Measurements from ENCODE around the gene USP36.
A peak's percentile ranks its signal among the peaks of the same experiment; 100 is the strongest.

The USP36 gene

GRCh38 chr17:78876094-78876597 lies 35.5 kb upstream of the USP36 start:
- Histone ChIP-seq H3K9me3 (no peaks in the 10 kb centered on the region), H3K27me3 (no peaks in the 10 kb centered on the region), H3K27ac (peak overlapping the region; percentile 61 to 63), H3K4me1 (peaks cover 6 to 81% (median 41%) of the 10 kb centered on the region in 4 donors), H3K4me3 (no peak overlapping the region), H3K36me3 (peaks cover 10 to 31% (median 27%) of the 10 kb centered on the region in 3 donors)
- intact Hi-C loops (cut with DNase I; ENCODE audit: low total_unique reads), result no loop called here
- no peak for DNase-seq
- no peak for TF ChIP-seq CTCF (IDR thresholded peaks at IDR 0.05)

GRCh38 chr17:78875363-78876093 lies 34.9 kb upstream of the USP36 start:
- no peaks in the 10 kb centered on the region for H3K9me3 ChIP-seq
- no peak for DNase-seq
- peaks cover 6 to 75% (median 38%) of the 10 kb centered on the region in 4 donors for H3K4me1 ChIP-seq
- no peak for TF ChIP-seq CTCF (IDR thresholded peaks at IDR 0.05)
- H3K27me3 ChIP-seq, result no peaks in the 10 kb centered on the region
- intact Hi-C loops (cut with DNase I; ENCODE audit: low total_unique reads), result no loop called here
- no peak overlapping the region for H3K4me3 ChIP-seq
- H3K36me3 ChIP-seq, result peaks cover 16 to 37% (median 33%) of the 10 kb centered on the region in 3 donors
- peak overlapping the region; percentile 61 to 63 for H3K27ac ChIP-seq

- no peak for DNase-seq
- Histone ChIP-seq H3K27me3 (no peaks in the 10 kb centered on the region), H3K9me3 (no peaks in the 10 kb centered on the region), H3K27ac (peak overlapping the region; percentile 32 to 61), H3K4me1 (peaks cover 0 to 61% (median 23%) of the 10 kb centered on the region in 4 donors), H3K4me3 (no peak overlapping the region), H3K36me3 (peaks cover 34 to 54% (median 51%) of the 10 kb centered on the region in 3 donors)
- intact Hi-C loops (cut with DNase I; ENCODE audit: low total_unique reads), result no loop called here
- no peak for TF ChIP-seq CTCF (IDR thresholded peaks at IDR 0.05)
Observed at GRCh38 chr17:78873519-78874340, 33.1 kb upstream of the USP36 start.

GRCh38 chr17:78872486-78872885 lies 31.9 kb upstream of the USP36 start:
- Histone ChIP-seq H3K4me1 (peaks cover 0 to 61% (median 26%) of the 10 kb centered on the region in 4 donors), H3K36me3 (peaks cover 37 to 63% (median 60%) of the 10 kb centered on the region in 3 donors), H3K27me3 (no peaks in the 10 kb centered on the region), H3K4me3 (no peak overlapping the region), H3K27ac (no peak overlapping the region), H3K9me3 (no peaks in the 10 kb centered on the region)
- intact Hi-C loops (cut with DNase I; ENCODE audit: low total_unique reads), result no loop called here
- DNase-seq, result no peak
- TF ChIP-seq CTCF (IDR thresholded peaks at IDR 0.05), result no peak

GRCh38 chr17:78870621-78871020 lies 30.0 kb upstream of the USP36 start:
- intact Hi-C loops (cut with DNase I; ENCODE audit: low total_unique reads), result no loop called here
- H3K9me3 ChIP-seq, result no peaks in the 10 kb centered on the region
- H3K27ac ChIP-seq, result no peak overlapping the region
- no peak for TF ChIP-seq CTCF (IDR thresholded peaks at IDR 0.05)
- peaks cover 0 to 61% (median 26%) of the 10 kb centered on the region in 4 donors for H3K4me1 ChIP-seq
- H3K36me3 ChIP-seq, result peaks cover 37 to 70% (median 60%) of the 10 kb centered on the region in 3 donors
- no peak overlapping the region for H3K4me3 ChIP-seq
- no peak for DNase-seq
- no peaks in the 10 kb centered on the region for H3K27me3 ChIP-seq

Measured in tibial artery (tissue), 4 donors.